Panc1 (cell line): ENCODE data around the gene CENPP. TPM values are rescaled to one million over a fixed set of nuclear protein-coding genes. Genes with fewer than 3 reads are reported as not detected.

Experiments used
- ATAC-seq: fragments of 200-7000 bp; cut with Tn5 transposase; 2 replicates; pipeline ENCODE4 v1.9.1; 2020; ENCODE audit warnings: mild to moderate bottlenecking, moderate library complexity
- BruUV-seq: library from RNA; stranded (reverse); fragments of 400-500 nt; replicated peaks from 2 replicates; lab custom pipeline; 2021; lab: Mats Ljungman, UMichigan
- CTCF ChIA-PET: fragments of 300-600 bp; sonication (Branson Sonifier 250); formaldehyde crosslinking; loops from one replicate; lab custom pipeline; 2022; ENCODE audit warnings: antibody characterized with exemption; lab: Charles Lee
- POLR2A ChIA-PET: fragments of 300-600 bp; sonication (Branson Sonifier 250); formaldehyde crosslinking; loops from one replicate; lab custom pipeline; 2022; ENCODE audit warnings: antibody characterized with exemption; lab: Charles Lee
- DNase-seq: peaks from one replicate; pipeline ENCODE4 v3.0.0-alpha.2; 2010; ENCODE audit warnings: low read depth, low spot score
- H3K27ac ChIP-seq: 2 replicates; pipeline ENCODE4 v1.5.1; 2011; ENCODE audit warnings: mild to moderate bottlenecking, low read length, inconsistent platforms
- H3K27me3 ChIP-seq: fragments of 200-500 bp; sonication (Bioruptor generic); 2 replicates; pipeline ENCODE4 v1.6.0; 2014; ENCODE audit warnings: low read length, inconsistent platforms; ENCODE audit not compliant: control insufficient read depth, insufficient read depth
- H3K36me3 ChIP-seq: fragments of 200-500 bp; sonication (Bioruptor generic); 2 replicates; pipeline ENCODE4 v1.5.1; 2014; ENCODE audit warnings: inconsistent platforms, mild to moderate bottlenecking, low read length, moderate library complexity; ENCODE audit not compliant: control insufficient read depth, insufficient read depth
- H3K4me1 ChIP-seq: 2 replicates; pipeline ENCODE4 v1.5.1; 2011; ENCODE audit warnings: inconsistent platforms, mild to moderate bottlenecking, low read length, moderate library complexity; ENCODE audit not compliant: control insufficient read depth, insufficient read depth
- H3K4me3 ChIP-seq, 2 experiments: 2 replicates each; pipeline ENCODE4 v1.5.1; 2011 to 2012; ENCODE audit warnings: low read depth in 2 of 2, low read length in 2 of 2, mild to moderate bottlenecking in 2 of 2, inconsistent platforms in 1 of 2, moderate library complexity in 1 of 2
- H3K9me3 ChIP-seq: fragments of 200-500 bp; sonication (Bioruptor generic); 2 replicates; pipeline ENCODE4 v1.5.1; 2014; ENCODE audit warnings: low read depth, mild to moderate bottlenecking, inconsistent platforms, low read length, moderate library complexity; ENCODE audit not compliant: control insufficient read depth, insufficient read depth
- CTCF ChIP-seq: fragments of 450-650 bp; IDR thresholded peaks from 2 replicates; pipeline ENCODE4 v1.5.1; 2017; ENCODE audit warnings: mild to moderate bottlenecking
- POLR2AphosphoS5 ChIP-seq: IDR thresholded peaks from 2 replicates; pipeline ENCODE4 v1.6.1; 2012; ENCODE audit warnings: mild to moderate bottlenecking, low read depth, low read length, moderate library complexity
- REST ChIP-seq, 2 experiments: IDR thresholded peaks; 2 replicates each; pipeline ENCODE4 v1.6.1; 2011 to 2012; ENCODE audit warnings: low read depth in 2 of 2, control low read depth in 1 of 2, low read length in 1 of 2, mild to moderate bottlenecking in 1 of 2, moderate library complexity in 1 of 2; ENCODE audit not compliant: insufficient read depth in 1 of 2
- SIN3A ChIP-seq: IDR thresholded peaks from 2 replicates; pipeline ENCODE4 v1.6.1; 2012; ENCODE audit warnings: low read depth, mild to moderate bottlenecking, low read length, moderate library complexity, borderline replicate concordance; ENCODE audit not compliant: insufficient read depth
- TCF7L2 ChIP-seq: IDR thresholded peaks from 2 replicates; pipeline ENCODE4 v1.6.1; 2011; ENCODE audit warnings: mild to moderate bottlenecking, low read depth, low read length, inconsistent platforms
- in situ Hi-C: cut with HindIII; loops from 2 replicates; pipeline ENCODE4 v1.10.0; 2016; ENCODE audit warnings: low sequenced_read_pairs, low pct_unique_long_range_greater_than_20kb
- intact Hi-C: fragments of 100-400 bp; cut with micrococcal nuclease; formaldehyde crosslinking; loops from one replicate; pipeline ENCODE4 v1.10.0; 2022; ENCODE audit not compliant: unreplicated experiment
- total RNA-seq: library from RNA; stranded (reverse); gene quantifications from one replicate; pipeline ENCODE4 v1.2.1, GENCODE V29; 2021; ENCODE audit not compliant: unreplicated experiment

CENPP gene
- total RNA-seq, 1 experiment from 2014 or later = 6.7 TPM

- ChIA-PET CTCF (no interaction called here), POLR2A (no interaction called here)
- Histone ChIP-seq H3K27me3 (no peaks in the 10 kb centered on the region), H3K27ac (no peak overlapping the region), H3K4me1 (no peaks in the 10 kb centered on the region), H3K4me3 (no peak overlapping the region), H3K36me3 (peaks cover 3% of the 10 kb centered on the region; the same call in 1 of the 2 replicates), H3K9me3 (no peaks in the 10 kb centered on the region)
- no TSS peak for BruUV-seq
- DNase-seq (no peak), ATAC-seq (no peak)
- intact Hi-C loops (no loop called here), in situ Hi-C loops (no loop called here)
- TF ChIP-seq REST (IDR thresholded peaks at IDR 0.05; ENCODE audit: insufficient read depth in 1 of 2, low read depth in 2 of 2, low read length in 1 of 2) (no peak), TCF7L2 (no peak), SIN3A (no peak), POLR2AphosphoS5 (no peak), CTCF (no peak)
These were observed 288.4 kb downstream of the CENPP start for GRCh38 chr9:92614123-92614510.

- TF ChIP-seq CTCF (no peak), TCF7L2 (no peak), SIN3A (no peak), REST (IDR thresholded peaks at IDR 0.05; ENCODE audit: insufficient read depth in 1 of 2, low read depth in 2 of 2, low read length in 1 of 2) (no peak), POLR2AphosphoS5 (no peak)
- ChIA-PET POLR2A (interaction anchor here (0.6 kb wide), 1 partner anchor 172 kb away, joined by 10 read pairs; no protein-coding TSS in a partner anchor), CTCF (no interaction called here)
- intact Hi-C loops = no loop called here
- DNase-seq = no peak
- no peak overlapping the region for H3K27ac ChIP-seq
- H3K4me3 ChIP-seq = no peak overlapping the region
- in situ Hi-C loops = no loop called here
- H3K27me3 ChIP-seq = no peaks in the 10 kb centered on the region
- H3K4me1 ChIP-seq = no peaks in the 10 kb centered on the region
- H3K36me3 ChIP-seq = peaks cover 3% of the 10 kb centered on the region; the same call in 1 of the 2 replicates
- no peak for ATAC-seq
- no TSS peak for BruUV-seq
- H3K9me3 ChIP-seq = no peaks in the 10 kb centered on the region
These were observed 289.2 kb downstream of the CENPP start for GRCh38 chr9:92614763-92615461.
